ENCODE measurements around the gene DLK1.
A peak's percentile ranks its signal among the peaks of the same experiment; 100 is the strongest.

Gene DLK1

DNA sequence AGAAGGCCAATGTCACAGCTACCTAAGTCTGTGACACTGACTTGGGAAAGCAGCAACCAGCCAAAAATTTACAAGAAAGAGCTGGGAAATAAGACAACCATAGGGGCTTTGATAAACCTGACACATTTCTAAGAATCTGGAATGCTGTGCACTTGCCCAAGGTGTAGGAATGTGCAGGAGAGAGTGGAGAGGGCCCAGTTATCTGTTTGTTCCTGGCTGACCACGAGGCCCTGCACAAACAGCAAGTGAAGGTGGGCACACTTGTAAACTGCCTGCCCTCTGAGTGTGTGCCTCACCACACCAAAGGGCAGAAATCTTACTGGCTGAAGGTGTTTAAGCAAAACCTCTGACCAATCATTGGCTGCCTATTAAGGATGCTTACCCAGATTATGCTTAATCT, 27.3 kb downstream of the DLK1 start:
- no peaks in the 10 kb centered on the region for H3K9me3 ChIP-seq (ENCODE audit: control insufficient read depth, low read length)
- WGBS, 2 experiments, result 90% methylated on average over 1 of the region's 1 CpG
- no peaks in the 10 kb centered on the region for H3K36me3 ChIP-seq (ENCODE audit: control insufficient read depth, insufficient read depth, low read length)
- H3K27ac ChIP-seq (ENCODE audit: insufficient read depth, low read depth, low read length, poor library complexity, severe bottlenecking), result no peak overlapping the region
- H3K4me3 ChIP-seq (ENCODE audit: insufficient read depth, low read depth, low read length), result no peak overlapping the region
- H3K27me3 ChIP-seq (ENCODE audit: control insufficient read depth, insufficient read depth, low read length, poor library complexity, severe bottlenecking), result no peaks in the 10 kb centered on the region
- H3K4me1 ChIP-seq (ENCODE audit: control insufficient read depth, insufficient read depth, low read length), result no peaks in the 10 kb centered on the region

- Histone ChIP-seq H3K36me3 (ENCODE audit: control insufficient read depth, insufficient read depth, low read length) (no peaks in the 10 kb centered on the region), H3K27ac (ENCODE audit: insufficient read depth, low read depth, low read length, poor library complexity, severe bottlenecking) (no peak overlapping the region), H3K9me3 (ENCODE audit: control insufficient read depth, low read length) (no peaks in the 10 kb centered on the region), H3K4me3 (ENCODE audit: insufficient read depth, low read depth, low read length) (no peak overlapping the region), H3K4me1 (ENCODE audit: control insufficient read depth, insufficient read depth, low read length) (peaks cover 6% of the 10 kb centered on the region), H3K27me3 (ENCODE audit: control insufficient read depth, insufficient read depth, low read length, poor library complexity, severe bottlenecking) (no peaks in the 10 kb centered on the region)
- WGBS, 2 experiments, result 94 to 100% methylated on average over 1 of the region's 1 CpG
These were observed 29.0 kb downstream of the DLK1 start for GRCh38 chr14:100755649-100756048.

DNA sequence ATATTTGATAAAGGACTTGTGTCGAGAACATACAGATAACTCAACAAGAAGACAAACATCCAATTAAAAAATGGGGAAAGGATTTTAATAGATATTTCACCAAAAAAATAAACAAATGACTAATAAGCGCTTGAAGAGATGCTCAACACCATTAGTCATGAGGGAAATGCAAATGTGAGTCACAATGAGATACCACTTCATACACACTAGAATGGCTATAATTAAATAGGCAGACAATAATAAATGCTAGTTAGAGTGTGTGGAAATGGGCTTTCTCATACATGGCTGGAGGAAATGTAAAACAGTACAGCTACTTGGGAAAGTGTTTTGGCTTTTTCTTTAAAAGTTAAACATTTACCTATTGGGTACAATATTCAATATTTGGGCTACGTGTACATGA, 34.8 kb downstream of the DLK1 start:
- Histone ChIP-seq H3K9me3 (ENCODE audit: control insufficient read depth, low read length) (no peaks in the 10 kb centered on the region), H3K36me3 (ENCODE audit: control insufficient read depth, insufficient read depth, low read length) (no peaks in the 10 kb centered on the region), H3K4me1 (ENCODE audit: control insufficient read depth, insufficient read depth, low read length) (peaks cover 22% of the 10 kb centered on the region), H3K27ac (ENCODE audit: insufficient read depth, low read depth, low read length, poor library complexity, severe bottlenecking) (no peak overlapping the region), H3K4me3 (ENCODE audit: insufficient read depth, low read depth, low read length) (no peak overlapping the region), H3K27me3 (ENCODE audit: control insufficient read depth, insufficient read depth, low read length, poor library complexity, severe bottlenecking) (no peaks in the 10 kb centered on the region)
- 89 to 97% methylated on average over 1 of the region's 3 CpGs for WGBS, 2 experiments

- Histone ChIP-seq H3K4me1 (ENCODE audit: control insufficient read depth, insufficient read depth, low read length) (peaks cover 22% of the 10 kb centered on the region), H3K27ac (ENCODE audit: insufficient read depth, low read depth, low read length, poor library complexity, severe bottlenecking) (no peak overlapping the region), H3K9me3 (ENCODE audit: control insufficient read depth, low read length) (no peaks in the 10 kb centered on the region), H3K36me3 (ENCODE audit: control insufficient read depth, insufficient read depth, low read length) (no peaks in the 10 kb centered on the region), H3K4me3 (ENCODE audit: insufficient read depth, low read depth, low read length) (no peak overlapping the region), H3K27me3 (ENCODE audit: control insufficient read depth, insufficient read depth, low read length, poor library complexity, severe bottlenecking) (no peaks in the 10 kb centered on the region)
- WGBS, 2 experiments, result 93 to 94% methylated on average over 5 of the region's 5 CpGs
These were observed 35.4 kb downstream of the DLK1 start for GRCh38 chr14:100762089-100762515.

DNA sequence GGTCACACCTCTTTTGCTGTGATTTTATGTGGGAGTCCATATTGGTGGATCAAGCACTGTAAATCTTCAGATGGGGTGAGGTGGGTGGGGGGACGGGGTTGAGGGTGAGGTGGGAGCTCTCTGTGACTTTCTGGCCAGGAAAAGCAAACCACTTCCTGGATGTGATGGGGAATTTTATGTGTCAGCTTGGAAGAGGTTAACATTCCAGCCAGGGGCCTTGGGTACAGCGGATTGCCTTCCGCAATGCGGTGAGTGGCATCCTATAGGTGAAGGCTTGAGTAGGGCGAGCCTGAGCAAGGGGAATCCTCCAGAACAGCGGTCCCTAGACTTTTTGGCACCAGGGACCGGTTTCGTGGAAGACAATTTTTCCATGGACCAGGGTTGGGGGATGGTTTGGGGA, 36.2 kb downstream of the DLK1 start:
- H3K27ac ChIP-seq (ENCODE audit: insufficient read depth, low read depth, low read length, poor library complexity, severe bottlenecking), result no peak overlapping the region
- peaks cover 22% of the 10 kb centered on the region for H3K4me1 ChIP-seq (ENCODE audit: control insufficient read depth, insufficient read depth, low read length)
- H3K9me3 ChIP-seq (ENCODE audit: control insufficient read depth, low read length), result no peaks in the 10 kb centered on the region
- H3K4me3 ChIP-seq (ENCODE audit: insufficient read depth, low read depth, low read length), result no peak overlapping the region
- no peaks in the 10 kb centered on the region for H3K27me3 ChIP-seq (ENCODE audit: control insufficient read depth, insufficient read depth, low read length, poor library complexity, severe bottlenecking)
- H3K36me3 ChIP-seq (ENCODE audit: control insufficient read depth, insufficient read depth, low read length), result no peaks in the 10 kb centered on the region
- WGBS, 2 experiments, result 93 to 95% methylated on average over 8 of the region's 8 CpGs

DNA sequence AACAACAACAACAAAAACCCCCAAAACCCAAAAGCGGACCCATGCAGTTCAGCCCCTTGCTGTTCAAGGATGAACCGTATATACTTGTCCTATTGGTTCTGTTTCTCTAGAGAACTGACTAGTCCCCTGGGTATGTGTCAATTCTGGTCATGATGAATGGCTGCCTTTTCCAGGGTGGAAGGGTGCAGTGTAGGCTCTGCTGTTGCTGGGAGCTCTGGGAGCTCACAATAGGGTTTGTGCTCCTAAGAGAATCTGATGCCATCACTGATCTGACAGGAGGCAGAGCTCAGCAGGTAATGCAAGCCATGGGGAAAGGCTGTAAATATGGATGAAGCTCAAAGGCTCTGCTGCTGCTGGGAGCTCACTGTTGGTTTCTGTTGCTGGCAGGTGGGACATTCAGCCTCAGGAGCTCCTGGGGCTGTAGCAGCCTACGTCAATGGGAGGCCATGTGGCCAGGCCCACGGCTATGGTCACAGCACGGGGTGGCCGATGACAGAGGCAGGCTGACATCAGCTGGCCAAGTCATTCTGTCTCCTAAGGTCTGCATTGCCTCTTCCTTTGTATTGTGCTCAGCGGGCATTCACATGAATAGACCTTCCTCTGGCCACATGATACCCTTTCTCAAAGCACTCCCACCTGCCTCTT, 37.9 kb downstream of the DLK1 start:
- 16 to 19% methylated on average over 7 of the region's 7 CpGs for WGBS, 2 experiments
- Histone ChIP-seq H3K4me3 (ENCODE audit: insufficient read depth, low read depth, low read length) (no peak overlapping the region), H3K36me3 (ENCODE audit: control insufficient read depth, insufficient read depth, low read length) (no peaks in the 10 kb centered on the region), H3K27ac (ENCODE audit: insufficient read depth, low read depth, low read length, poor library complexity, severe bottlenecking) (peak overlapping the region; percentile 69), H3K27me3 (ENCODE audit: control insufficient read depth, insufficient read depth, low read length, poor library complexity, severe bottlenecking) (no peaks in the 10 kb centered on the region), H3K9me3 (ENCODE audit: control insufficient read depth, low read length) (no peaks in the 10 kb centered on the region), H3K4me1 (ENCODE audit: control insufficient read depth, insufficient read depth, low read length) (peaks cover 22% of the 10 kb centered on the region)

DNA sequence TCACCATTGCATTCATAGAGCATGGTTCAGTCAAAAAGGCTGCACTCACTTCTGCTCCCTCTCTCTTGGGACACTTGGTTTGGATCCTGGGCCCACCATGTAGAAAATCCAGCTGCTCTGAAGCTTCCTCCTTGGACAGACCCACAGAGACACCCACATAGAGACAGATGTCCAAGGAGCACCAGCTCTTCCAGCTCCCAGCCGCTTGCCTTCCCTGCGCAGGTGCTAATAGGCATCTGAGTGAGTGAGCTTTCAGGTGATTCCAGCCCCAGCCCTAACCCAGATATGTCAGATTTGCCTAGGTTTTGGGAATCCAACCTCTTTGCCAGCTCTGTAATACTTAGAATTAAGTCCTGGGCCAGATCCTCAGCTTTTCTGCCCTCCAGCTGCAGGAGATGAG, 38.6 kb downstream of the DLK1 start:
- Histone ChIP-seq H3K27me3 (ENCODE audit: control insufficient read depth, insufficient read depth, low read length, poor library complexity, severe bottlenecking) (no peaks in the 10 kb centered on the region), H3K27ac (ENCODE audit: insufficient read depth, low read depth, low read length, poor library complexity, severe bottlenecking) (peak overlapping the region; percentile 53), H3K4me1 (ENCODE audit: control insufficient read depth, insufficient read depth, low read length) (peaks cover 18% of the 10 kb centered on the region), H3K36me3 (ENCODE audit: control insufficient read depth, insufficient read depth, low read length) (no peaks in the 10 kb centered on the region), H3K9me3 (ENCODE audit: control insufficient read depth, low read length) (no peaks in the 10 kb centered on the region), H3K4me3 (ENCODE audit: insufficient read depth, low read depth, low read length) (no peak overlapping the region)
- WGBS, 2 experiments, result 82 to 89% methylated on average over 2 of the region's 2 CpGs

- Histone ChIP-seq H3K27me3 (ENCODE audit: control insufficient read depth, insufficient read depth, low read length, poor library complexity, severe bottlenecking) (no peaks in the 10 kb centered on the region), H3K4me1 (ENCODE audit: control insufficient read depth, insufficient read depth, low read length) (peaks cover 16% of the 10 kb centered on the region), H3K27ac (ENCODE audit: insufficient read depth, low read depth, low read length, poor library complexity, severe bottlenecking) (no peak overlapping the region), H3K9me3 (ENCODE audit: control insufficient read depth, low read length) (no peaks in the 10 kb centered on the region), H3K36me3 (ENCODE audit: control insufficient read depth, insufficient read depth, low read length) (no peaks in the 10 kb centered on the region), H3K4me3 (ENCODE audit: insufficient read depth, low read depth, low read length) (no peak overlapping the region)
- 97% methylated on average over 7 of the region's 7 CpGs for WGBS, 2 experiments
These were observed 39.3 kb downstream of the DLK1 start for GRCh38 chr14:100765991-100766390.

DNA sequence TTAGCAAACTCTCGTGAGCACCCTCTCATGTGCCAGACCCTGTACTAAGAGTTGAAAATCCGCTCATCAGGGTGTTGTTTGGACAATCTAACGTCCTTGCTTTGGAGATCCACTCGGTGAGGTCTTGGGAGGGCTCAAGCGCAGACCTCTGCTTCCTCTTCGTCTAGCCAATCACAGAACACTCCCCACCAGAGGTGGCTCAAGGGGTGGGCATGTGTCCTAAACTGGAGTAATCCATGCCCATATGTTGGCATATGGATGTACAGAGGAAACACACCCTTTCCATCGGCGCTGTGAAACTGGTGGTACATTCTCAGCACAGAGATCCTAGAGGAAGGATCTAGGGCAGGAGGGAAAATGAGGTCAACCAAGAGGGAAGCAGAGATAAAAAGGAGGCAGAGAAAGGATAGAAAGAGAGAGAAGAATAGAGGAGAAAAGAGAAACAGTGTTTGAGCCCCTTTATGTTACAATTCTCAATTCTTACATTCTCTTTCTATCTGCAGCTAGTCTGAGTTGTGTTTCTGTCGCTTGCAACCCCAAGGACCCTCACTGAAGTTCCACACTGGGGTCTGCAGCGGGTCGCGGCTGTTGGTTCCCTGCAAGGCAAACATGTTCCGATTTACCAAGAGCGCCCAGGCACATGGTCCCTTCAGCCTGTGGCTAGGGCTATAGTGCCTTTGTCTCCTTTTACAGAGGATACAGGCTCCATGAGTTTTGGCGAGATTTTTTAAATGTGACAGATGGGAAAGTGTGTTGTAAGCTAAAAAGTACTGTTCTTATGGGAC, 40.5 kb downstream of the DLK1 start:
- Histone ChIP-seq H3K9me3 (ENCODE audit: control insufficient read depth, low read length) (no peaks in the 10 kb centered on the region), H3K4me3 (ENCODE audit: insufficient read depth, low read depth, low read length) (no peak overlapping the region), H3K4me1 (ENCODE audit: control insufficient read depth, insufficient read depth, low read length) (peaks cover 16% of the 10 kb centered on the region), H3K27ac (ENCODE audit: insufficient read depth, low read depth, low read length, poor library complexity, severe bottlenecking) (no peak overlapping the region), H3K36me3 (ENCODE audit: control insufficient read depth, insufficient read depth, low read length) (no peaks in the 10 kb centered on the region), H3K27me3 (ENCODE audit: control insufficient read depth, insufficient read depth, low read length, poor library complexity, severe bottlenecking) (no peaks in the 10 kb centered on the region)
- 93 to 95% methylated on average over 15 of the region's 15 CpGs for WGBS, 2 experiments

DNA sequence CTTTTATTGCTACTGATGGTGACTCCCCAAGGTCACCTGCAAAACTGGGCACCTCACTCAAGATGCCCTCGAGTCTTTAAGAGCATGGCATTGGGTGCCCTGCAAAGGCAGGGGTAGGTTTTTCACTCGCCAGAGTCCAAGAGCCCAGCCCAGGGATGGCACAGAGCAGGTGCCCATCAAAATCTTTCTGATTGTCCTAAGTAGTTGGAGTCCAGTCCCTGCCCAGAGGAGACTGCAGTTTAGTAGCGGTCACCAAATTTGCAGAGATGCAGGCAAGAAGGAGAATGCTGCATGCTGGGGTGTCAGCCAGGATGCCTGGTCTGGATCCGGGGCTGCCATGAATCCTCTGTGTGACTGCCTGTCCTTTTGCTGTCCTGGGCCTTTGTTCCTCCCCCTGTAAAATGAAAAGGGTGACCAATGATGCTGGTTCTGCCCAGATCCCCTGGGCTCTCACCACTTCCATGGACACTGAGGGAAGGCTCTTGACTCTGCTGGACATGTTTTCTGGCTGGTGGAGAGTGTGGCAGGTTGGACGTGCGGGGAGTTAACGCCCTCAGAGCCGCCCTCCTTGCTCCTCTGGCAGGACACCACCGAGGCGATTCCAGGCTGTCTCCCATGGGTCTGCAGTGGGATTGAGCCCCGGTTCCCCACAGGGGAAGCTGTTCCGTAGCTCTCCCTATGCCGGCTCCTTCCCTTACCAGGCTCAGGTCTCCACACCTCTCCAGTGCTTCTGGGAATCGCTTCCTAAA, 41.3 kb downstream of the DLK1 start:
- 92% methylated on average over 14 of the region's 14 CpGs for WGBS, 2 experiments
- H3K9me3 ChIP-seq (ENCODE audit: control insufficient read depth, low read length), result no peaks in the 10 kb centered on the region
- no peak overlapping the region for H3K4me3 ChIP-seq (ENCODE audit: insufficient read depth, low read depth, low read length)
- H3K36me3 ChIP-seq (ENCODE audit: control insufficient read depth, insufficient read depth, low read length), result no peaks in the 10 kb centered on the region
- no peaks in the 10 kb centered on the region for H3K27me3 ChIP-seq (ENCODE audit: control insufficient read depth, insufficient read depth, low read length, poor library complexity, severe bottlenecking)
- H3K27ac ChIP-seq (ENCODE audit: insufficient read depth, low read depth, low read length, poor library complexity, severe bottlenecking), result no peak overlapping the region
- H3K4me1 ChIP-seq (ENCODE audit: control insufficient read depth, insufficient read depth, low read length), result peaks cover 16% of the 10 kb centered on the region
